Gastroesophageal sphincter (tissue), 3 donors: ENCODE measurements around the gene PRKG1.

Source experiments
- CTCF ChIP-seq, 4 experiments: fragments of 200-600 bp in 2 of 4; fragments of 450-650 bp in 2 of 4; sonication (generic) in 1 of 4; IDR thresholded peaks; one replicate each; pipeline ENCODE4 v1.5.1; 2017 to 2019; ENCODE audit warnings: antibody characterized with exemption in 4 of 4, mild to moderate bottlenecking in 2 of 4, moderate library complexity in 2 of 4
- EP300 ChIP-seq: sonication (generic); formaldehyde crosslinking; IDR thresholded peaks from one replicate; pipeline ENCODE4 v1.6.1; 2017; ENCODE audit warnings: antibody characterized with exemption, mild to moderate bottlenecking
- POLR2AphosphoS5 ChIP-seq: sonication (generic); formaldehyde crosslinking; IDR thresholded peaks from one replicate; pipeline ENCODE4 v1.6.1; 2017; ENCODE audit warnings: antibody characterized with exemption

DNA sequence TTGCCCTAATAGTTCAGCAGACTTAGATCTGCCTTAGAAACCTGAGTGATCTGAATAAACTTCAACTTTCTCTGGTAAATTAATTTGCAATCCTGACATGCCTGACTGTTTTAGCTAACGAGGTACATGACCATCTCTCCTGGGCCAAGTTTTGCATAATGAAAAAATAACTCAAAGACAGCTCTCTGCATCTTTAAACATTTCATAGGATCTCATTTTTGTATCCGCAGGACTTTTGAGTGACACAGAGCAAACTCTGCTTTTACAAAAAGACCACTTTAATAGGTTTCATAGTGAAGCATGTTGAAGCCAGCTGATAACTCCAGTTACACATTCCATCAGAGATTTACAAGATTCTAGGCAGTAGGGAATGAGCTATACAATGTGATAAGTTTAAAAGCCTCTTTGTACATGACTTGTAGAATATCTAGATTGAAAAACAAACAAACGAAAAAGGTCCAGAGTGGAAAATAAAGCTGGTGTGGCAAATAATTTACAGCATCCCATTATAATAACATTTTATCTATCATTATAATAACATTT is 2.1 kb downstream of the PRKG1 start:
- no peak for TF ChIP-seq CTCF (IDR thresholded peaks at IDR 0.05)
- no peak for TF ChIP-seq POLR2AphosphoS5
- TF ChIP-seq EP300, result no peak
